Activated T-helper 17 cell treated with anti-CD3 and anti-CD28 coated beads, Interleukin-2, amount 50 U/mL, for 72 hours (primary cell): Measurements from ENCODE around the gene PPIP5K1. TPM values are rescaled to one million over a fixed set of nuclear protein-coding genes. Genes with fewer than 3 reads are reported as not detected.

Source experiments
- ATAC-seq: fragments of 150-1000 bp; cut with Tn5 transposase; replicated peaks from 2 replicates; pipeline ENCODE4 v1.10.0; 2021; ENCODE audit warnings: mild to moderate bottlenecking, moderate library complexity
- H3K27ac Mint-ChIP-seq: one replicate; pipeline ENCODE4 v1.8.0; 2022; ENCODE audit warnings: mixed read lengths
- H3K27me3 Mint-ChIP-seq: one replicate; pipeline ENCODE4 v1.8.0; 2022; ENCODE audit warnings: mixed read lengths
- H3K36me3 Mint-ChIP-seq: one replicate; pipeline ENCODE4 v1.8.0; 2022; ENCODE audit warnings: low read depth, mild to moderate bottlenecking, mixed read lengths
- H3K4me1 Mint-ChIP-seq: one replicate; pipeline ENCODE4 v1.8.0; 2022; ENCODE audit warnings: mixed read lengths
- H3K4me3 Mint-ChIP-seq: one replicate; pipeline ENCODE4 v1.8.0; 2022; ENCODE audit warnings: mild to moderate bottlenecking, mixed read lengths
- H3K9me3 Mint-ChIP-seq: one replicate; pipeline ENCODE4 v1.8.0; 2022; ENCODE audit warnings: mixed read lengths
- total RNA-seq, 2 donors: library from RNA; stranded (reverse); gene quantifications; one replicate each; pipeline ENCODE4 v1.2.3, GENCODE V29; 2022

PPIP5K1 gene
- total RNA-seq, 2 donors from 2014 or later: 20.2 to 43.6 TPM

DNA sequence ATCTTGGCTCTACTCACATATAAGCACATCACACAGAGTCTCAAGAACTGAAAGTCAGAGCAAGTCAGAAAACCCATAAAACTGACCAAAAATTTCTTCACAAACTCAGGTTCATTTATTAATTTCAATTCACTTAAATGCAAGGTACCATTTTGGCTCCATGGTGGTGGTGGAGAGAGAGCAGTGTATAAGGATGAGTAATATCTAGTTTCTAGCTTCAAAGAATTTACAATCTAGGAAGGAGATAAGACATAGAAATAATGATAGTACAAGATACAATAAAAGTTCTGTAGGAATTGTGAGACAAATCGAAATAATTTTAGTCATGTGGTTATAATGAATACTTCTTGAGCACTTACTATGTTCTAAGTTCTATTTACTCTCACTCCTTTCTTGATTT lies 90.4 kb downstream of the PPIP5K1 start:
- peak; percentile 28 for ATAC-seq
- peaks cover 4% of the 10 kb centered on the region for H3K4me1 Mint-ChIP-seq

GRCh38 chr15:43498990-43499389 lies 91.0 kb downstream of the PPIP5K1 start:
- Mint-ChIP-seq H3K36me3 (no peaks in the 10 kb centered on the region), H3K27ac (no peak overlapping the region), H3K4me3 (no peak overlapping the region), H3K4me1 (peaks cover 4% of the 10 kb centered on the region), H3K27me3 (no peaks in the 10 kb centered on the region), H3K9me3 (no peaks in the 10 kb centered on the region)
- ATAC-seq: no peak

More for the DNA sequence above, 90.4 kb downstream of the PPIP5K1 start:
- no peaks in the 10 kb centered on the region for H3K9me3 Mint-ChIP-seq
- H3K27ac Mint-ChIP-seq: no peak overlapping the region
- no peak overlapping the region for H3K4me3 Mint-ChIP-seq
- H3K27me3 Mint-ChIP-seq: no peaks in the 10 kb centered on the region
- H3K36me3 Mint-ChIP-seq: no peaks in the 10 kb centered on the region

- no peaks in the 10 kb centered on the region for H3K9me3 Mint-ChIP-seq
- peaks cover 15% of the 10 kb centered on the region for H3K4me1 Mint-ChIP-seq
- peak overlapping the region; percentile 89 for H3K27ac Mint-ChIP-seq
- H3K36me3 Mint-ChIP-seq: peaks cover 34% of the 10 kb centered on the region
- H3K27me3 Mint-ChIP-seq: no peaks in the 10 kb centered on the region
- ATAC-seq: no peak
- peak overlapping the region; percentile 87 for H3K4me3 Mint-ChIP-seq
Observed at GRCh38 chr15:43493703-43494472, 96.1 kb downstream of the PPIP5K1 start.

DNA sequence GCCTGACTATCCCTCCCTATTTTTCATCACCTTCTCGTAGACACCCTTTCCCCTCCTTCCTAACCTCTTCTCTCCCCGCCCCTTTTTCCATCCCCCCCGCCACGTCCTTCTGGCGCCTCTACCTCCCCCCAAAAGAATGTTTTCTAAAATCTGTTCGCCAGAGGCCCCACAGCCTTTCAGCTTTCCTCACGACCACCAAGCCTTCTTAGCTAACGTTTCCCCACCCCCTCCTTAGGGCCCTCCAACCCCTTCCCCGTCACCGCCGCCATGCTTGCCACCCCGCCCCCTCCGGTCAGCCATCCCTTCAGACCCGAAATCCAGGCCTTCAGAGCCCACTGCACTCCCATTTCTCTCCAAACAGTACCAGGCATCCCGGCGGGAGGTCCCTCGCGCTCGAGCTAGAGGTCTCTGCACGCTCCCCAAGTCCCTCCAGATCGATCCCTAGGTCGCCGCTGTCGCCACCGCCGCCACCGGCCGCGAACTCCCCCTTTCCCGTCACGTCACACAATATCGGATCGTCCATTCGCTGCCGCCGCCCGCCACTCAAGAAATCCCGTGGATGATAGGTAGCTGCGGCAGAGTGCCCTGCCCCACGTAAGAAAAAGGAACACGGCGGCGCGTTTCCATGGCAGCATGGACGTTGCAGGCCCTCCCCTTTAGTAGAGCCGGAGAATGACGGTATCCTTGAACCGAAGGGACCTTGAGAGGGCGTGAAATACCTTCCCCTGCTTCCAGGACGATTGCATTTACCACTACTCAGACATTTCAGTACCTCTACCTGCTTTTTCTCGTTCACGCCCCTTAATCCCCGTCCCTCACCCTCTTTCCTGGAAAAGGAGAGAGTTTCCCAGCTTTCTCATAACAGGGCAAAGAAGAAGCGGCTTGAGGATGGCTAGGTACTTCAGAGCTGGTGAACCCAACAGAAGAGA lies 97.1 kb downstream of the PPIP5K1 start, which contains the start of gene TP53BP1:
Gene TP53BP1, minus strand, starts transcription at position 484 of the 929 bp plus-strand sequence. Its CDS starts 113 bp downstream, at position 371.
- ATAC-seq: peak; percentile 100
- peak within 1 kb of the TSS; percentile 87 for H3K4me3 Mint-ChIP-seq
- peaks cover 21% of the 10 kb centered on the region for H3K4me1 Mint-ChIP-seq

GRCh38 chr15:43492266-43492665 lies 97.7 kb downstream of the PPIP5K1 start:
- no peak for ATAC-seq
- Mint-ChIP-seq H3K27ac (peak overlapping the region; percentile 89), H3K4me1 (peaks cover 21% of the 10 kb centered on the region), H3K9me3 (no peaks in the 10 kb centered on the region), H3K27me3 (no peaks in the 10 kb centered on the region), H3K36me3 (peaks cover 50% of the 10 kb centered on the region), H3K4me3 (peak overlapping the region; percentile 87)

More for the DNA sequence above, 97.1 kb downstream of the PPIP5K1 start, which contains the start of gene TP53BP1:
- H3K27ac Mint-ChIP-seq: peak within 1 kb of the TSS; percentile 89
- peaks cover 43% of the 10 kb centered on the region for H3K36me3 Mint-ChIP-seq
- H3K9me3 Mint-ChIP-seq: no peaks in the 10 kb centered on the region
- H3K27me3 Mint-ChIP-seq: no peaks in the 10 kb centered on the region

GRCh38 chr15:43489191-43489590 lies 100.8 kb downstream of the PPIP5K1 start:
- Mint-ChIP-seq H3K4me3 (no peak overlapping the region), H3K36me3 (peaks cover 77% of the 10 kb centered on the region), H3K27ac (peak overlapping the region; percentile 32), H3K4me1 (peaks cover 24% of the 10 kb centered on the region), H3K9me3 (no peaks in the 10 kb centered on the region), H3K27me3 (no peaks in the 10 kb centered on the region)
- no peak for ATAC-seq

DNA sequence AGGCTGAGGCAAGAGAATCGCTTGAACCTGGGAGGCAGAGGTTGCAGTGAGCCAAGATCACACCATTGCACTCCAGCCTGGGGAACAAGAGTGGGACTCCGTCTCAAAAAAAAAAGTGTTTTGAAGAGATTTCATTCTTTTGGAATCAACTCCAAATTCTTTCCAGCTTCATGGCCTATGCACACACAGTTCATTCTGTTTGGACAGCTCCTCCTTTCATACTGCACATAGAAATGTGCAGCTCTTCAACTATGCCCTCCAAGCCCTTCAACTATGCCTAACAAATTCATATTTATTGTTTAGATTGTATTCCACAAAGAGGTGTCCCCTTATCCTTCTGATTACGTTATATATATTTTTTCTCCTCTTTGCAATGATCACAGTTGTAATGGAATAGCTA lies 101.2 kb downstream of the PPIP5K1 start:
- no peak for ATAC-seq
- no peaks in the 10 kb centered on the region for H3K27me3 Mint-ChIP-seq
- H3K9me3 Mint-ChIP-seq: no peaks in the 10 kb centered on the region
- H3K36me3 Mint-ChIP-seq: peaks cover 80% of the 10 kb centered on the region
- H3K4me1 Mint-ChIP-seq: peaks cover 27% of the 10 kb centered on the region
- no peak overlapping the region for H3K4me3 Mint-ChIP-seq
- peak overlapping the region; percentile 32 for H3K27ac Mint-ChIP-seq

DNA sequence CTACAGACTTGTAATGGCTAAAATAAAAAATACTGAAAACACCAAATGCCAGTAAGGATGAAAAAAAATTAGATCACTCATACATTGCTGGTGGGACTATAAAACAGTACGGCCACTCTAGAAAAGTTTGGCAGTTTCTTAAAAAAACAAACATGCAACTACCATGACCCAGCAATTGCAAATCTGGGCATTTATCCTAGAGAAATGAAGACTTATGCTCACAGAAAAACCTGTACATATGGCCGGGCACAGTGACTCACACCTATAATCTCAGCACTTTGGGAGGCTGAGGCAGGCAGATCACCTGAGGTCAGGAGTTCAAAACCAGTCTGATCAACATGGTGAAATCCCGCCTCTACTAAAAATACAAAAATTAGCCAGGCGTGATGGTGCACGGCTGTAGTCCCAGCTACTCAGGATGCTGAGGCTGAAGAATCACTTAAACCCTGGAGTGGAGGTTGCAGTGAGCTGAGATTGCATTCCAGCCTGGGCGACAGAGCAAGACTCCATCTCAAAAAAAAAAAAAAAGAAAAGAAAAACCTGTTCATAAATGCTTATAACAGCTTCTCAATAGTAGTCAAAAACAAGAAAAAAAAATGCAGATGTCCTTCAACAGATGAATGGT lies 102.6 kb downstream of the PPIP5K1 start:
- no peaks in the 10 kb centered on the region for H3K9me3 Mint-ChIP-seq
- peaks cover 27% of the 10 kb centered on the region for H3K4me1 Mint-ChIP-seq
- H3K36me3 Mint-ChIP-seq: peaks cover 75% of the 10 kb centered on the region
- H3K4me3 Mint-ChIP-seq: no peak overlapping the region
- no peak overlapping the region for H3K27ac Mint-ChIP-seq
- ATAC-seq: no peak
- H3K27me3 Mint-ChIP-seq: no peaks in the 10 kb centered on the region

DNA sequence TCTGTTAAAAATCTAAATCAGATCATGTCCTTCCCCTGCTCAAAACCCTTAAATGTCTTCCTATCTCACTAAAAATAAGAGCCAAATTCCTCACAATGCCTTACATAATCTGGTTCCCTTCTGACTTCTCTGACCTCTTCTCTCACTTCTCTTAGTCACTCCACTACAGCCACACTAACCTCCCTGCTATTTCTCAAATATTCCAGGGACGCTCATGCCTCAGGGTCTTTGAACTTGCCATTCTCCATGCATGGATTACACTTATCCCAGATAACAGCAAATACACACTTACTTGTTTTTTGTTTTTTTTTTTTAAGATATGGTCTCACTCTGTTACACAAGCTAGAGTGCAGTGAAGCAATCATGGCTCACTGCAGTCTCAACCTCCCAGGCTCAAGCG lies 105.6 kb downstream of the PPIP5K1 start:
- Mint-ChIP-seq H3K27me3 (no peaks in the 10 kb centered on the region), H3K9me3 (no peaks in the 10 kb centered on the region), H3K27ac (peak overlapping the region; percentile 22), H3K4me1 (peaks cover 18% of the 10 kb centered on the region), H3K36me3 (peaks cover 67% of the 10 kb centered on the region), H3K4me3 (no peak overlapping the region)
- no peak for ATAC-seq

Other genes with a start within 250 kb of the PPIP5K1 start
- 10 to 100 TPM; 18.6 to 20.6 TPM for gene ZSCAN29, start 219.2 kb downstream of the PPIP5K1 start, total RNA-seq
- 10 to 100 TPM; 32.3 to 41.3 TPM for gene TUBGCP4, start 219.1 kb downstream of the PPIP5K1 start, total RNA-seq
- 10 to 100 TPM; 29.9 to 30.9 TPM for gene TP53BP1, start 97.1 kb downstream of the PPIP5K1 start, total RNA-seq
- 1 to 10 TPM; 1.7 to 3.5 TPM for gene MAP1A, start 72.6 kb downstream of the PPIP5K1 start, total RNA-seq
- under 1 TPM in 1 of 2 donors, not detected in 1; 0.32 TPM for gene CKMT1B, start 3.8 kb upstream of the PPIP5K1 start, total RNA-seq
- gene STRC, start 28.6 kb upstream of the PPIP5K1 start, total RNA-seq: 1 to 10 TPM; 1.1 to 4.4 TPM
- gene CATSPER2, start 58.6 kb upstream of the PPIP5K1 start, total RNA-seq: 1 to 10 TPM; 2.5 to 8.8 TPM
- gene CKMT1A, start 103.7 kb upstream of the PPIP5K1 start, total RNA-seq: under 1 TPM in 1 of 2 donors, not detected in 1; 0.28 TPM
- gene PDIA3, start 156.2 kb upstream of the PPIP5K1 start, total RNA-seq: 100 to 1,000 TPM; 193 to 253 TPM
- gene ELL3, start 186.8 kb upstream of the PPIP5K1 start, total RNA-seq: 1 to 10 TPM in 1 of 2 donors, under 1 TPM in 1; 0.54 to 1.4 TPM
- 100 to 1,000 TPM; 521 to 550 TPM for gene SERF2, start 202.1 kb upstream of the PPIP5K1 start, total RNA-seq
- under 1 TPM; 0.17 to 0.24 TPM for gene SERINC4, start 210.0 kb upstream of the PPIP5K1 start, total RNA-seq
- gene HYPK, start 210.4 kb upstream of the PPIP5K1 start, total RNA-seq: 10 to 100 TPM; 15.6 to 17.5 TPM
- gene MFAP1, start 234.5 kb upstream of the PPIP5K1 start, total RNA-seq: 10 to 100 TPM; 46.5 to 63.4 TPM
- 10 to 100 TPM; 73.0 to 86.2 TPM for gene WDR76, start 236.8 kb upstream of the PPIP5K1 start, total RNA-seq